Stimulated activated naive CD8-positive, alpha-beta T cell treated with anti-CD3 and anti-CD28 coated beads, Interleukin-15, amount 100 ng/mL, for 72 hours (primary cell): ENCODE results near the gene SYNGR3.

ENCODE experiments used
- ATAC-seq: fragments of 150-1000 bp; cut with Tn5 transposase; 2 replicates; pipeline ENCODE4 v1.10.0; 2021; ENCODE audit warnings: mild to moderate bottlenecking, moderate library complexity
- DNase-seq, 2 donors: peaks; one replicate each; pipeline ENCODE4 v3.0.0; 2021 to 2022
- H3K27ac Mint-ChIP-seq, 2 donors: one replicate each; pipeline ENCODE4 v1.8.0; 2022; ENCODE audit warnings: mild to moderate bottlenecking in 2 of 2, mixed read lengths in 2 of 2, moderate library complexity in 2 of 2
- H3K27me3 Mint-ChIP-seq: one replicate; pipeline ENCODE4 v1.8.0; 2022; ENCODE audit warnings: mixed read lengths
- H3K4me1 Mint-ChIP-seq: one replicate; pipeline ENCODE4 v1.8.0; 2022; ENCODE audit warnings: mild to moderate bottlenecking, mixed read lengths
- H3K4me3 Mint-ChIP-seq, 2 donors: one replicate each; pipeline ENCODE4 v1.8.0; 2022; ENCODE audit warnings: mild to moderate bottlenecking in 2 of 2, mixed read lengths in 2 of 2, moderate library complexity in 1 of 2
- H3K9me3 Mint-ChIP-seq, 2 donors: one replicate each; pipeline ENCODE4 v1.8.0; 2022; ENCODE audit warnings: mixed read lengths in 2 of 2

The SYNGR3 gene

GRCh38 chr16:2022723-2023091 lies 32.9 kb downstream of the SYNGR3 start:
- H3K4me1 Mint-ChIP-seq: peaks cover 51% of the 10 kb centered on the region
- DNase-seq: no peak
- no peaks in the 10 kb centered on the region for H3K9me3 Mint-ChIP-seq
- peaks cover 75% of the 10 kb centered on the region for H3K27me3 Mint-ChIP-seq
- peak overlapping the region in 1 of 2 donors; percentile 40 for H3K27ac Mint-ChIP-seq
- peak overlapping the region; percentile 80 to 89 for H3K4me3 Mint-ChIP-seq
- ATAC-seq: peak; percentile 53

- DNase-seq (peak; percentile 93 to 96), ATAC-seq (peak; percentile 81)
- Mint-ChIP-seq H3K27me3 (peaks cover 75% of the 10 kb centered on the region), H3K4me3 (peak overlapping the region; percentile 80 to 89), H3K9me3 (no peaks in the 10 kb centered on the region), H3K4me1 (peaks cover 51% of the 10 kb centered on the region), H3K27ac (peak overlapping the region in 1 of 2 donors; percentile 84)
These were observed 33.6 kb downstream of the SYNGR3 start for GRCh38 chr16:2023092-2024031.

GRCh38 chr16:2024032-2024420 lies 34.3 kb downstream of the SYNGR3 start:
- Mint-ChIP-seq H3K27me3 (peaks cover 69% of the 10 kb centered on the region), H3K27ac (no peak overlapping the region), H3K4me3 (no peak overlapping the region), H3K9me3 (no peaks in the 10 kb centered on the region), H3K4me1 (peaks cover 51% of the 10 kb centered on the region)
- ATAC-seq (no peak), DNase-seq (no peak)

- Mint-ChIP-seq H3K4me1 (peaks cover 46% of the 10 kb centered on the region), H3K27me3 (peaks cover 58% of the 10 kb centered on the region), H3K27ac (peak overlapping the region in 1 of 2 donors; percentile 84), H3K4me3 (peak overlapping the region in 1 of 2 donors; percentile 74), H3K9me3 (no peaks in the 10 kb centered on the region)
- no peak for DNase-seq
- ATAC-seq: no peak
These were observed 35.5 kb downstream of the SYNGR3 start for GRCh38 chr16:2025251-2025650.

DNA sequence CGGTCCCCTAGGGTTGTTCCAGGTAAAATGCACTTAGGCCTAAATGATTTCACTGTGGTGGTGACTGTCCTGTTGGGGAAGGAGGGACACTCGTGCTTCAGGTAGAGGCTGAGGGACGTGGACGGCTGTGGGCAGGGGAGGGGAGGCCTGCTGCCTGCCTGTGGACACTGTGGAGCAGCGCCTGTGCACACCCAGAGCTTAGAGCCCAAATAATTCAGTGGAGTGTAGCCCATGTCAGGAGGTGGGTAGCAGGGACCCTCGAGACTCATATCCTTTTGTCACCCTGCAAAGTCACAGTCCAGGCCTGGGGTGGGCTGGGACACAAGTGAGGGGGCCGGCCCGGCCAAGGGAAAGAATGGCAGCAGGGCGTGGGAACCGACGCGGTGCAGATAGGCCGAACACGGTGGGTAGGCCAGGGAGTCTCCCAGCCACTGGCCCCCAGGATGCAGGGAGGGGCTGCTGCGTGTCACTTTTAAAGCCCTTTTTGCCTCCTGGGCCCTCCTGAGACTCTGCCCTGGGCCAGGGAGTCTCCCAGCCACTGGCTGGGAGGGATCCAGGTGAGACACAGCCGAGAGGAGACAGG lies 36.2 kb downstream of the SYNGR3 start:
- H3K9me3 Mint-ChIP-seq: no peaks in the 10 kb centered on the region
- H3K4me1 Mint-ChIP-seq: peaks cover 39% of the 10 kb centered on the region
- ATAC-seq: no peak
- peak overlapping the region in 1 of 2 donors; percentile 91 for H3K27ac Mint-ChIP-seq
- peaks cover 51% of the 10 kb centered on the region for H3K27me3 Mint-ChIP-seq
- peak overlapping the region; percentile 32 to 74 for H3K4me3 Mint-ChIP-seq
- no peak for DNase-seq

GRCh38 chr16:2026461-2027023 lies 36.8 kb downstream of the SYNGR3 start, which contains the start of gene NHERF2:
Gene NHERF2 (plus strand): TSS chr16:2026902. CDS start chr16:2027006, 104 bp downstream.
- Mint-ChIP-seq H3K4me3 (peak within 1 kb of the TSS; percentile 62 to 79), H3K27me3 (peaks cover 45% of the 10 kb centered on the region)
- ATAC-seq: peak; percentile 3

GRCh38 chr16:2027024-2028010 lies 37.5 kb downstream of the SYNGR3 start:
- H3K4me3 Mint-ChIP-seq: peak overlapping the region; percentile 62 to 79
- H3K4me1 Mint-ChIP-seq: peaks cover 29% of the 10 kb centered on the region
- DNase-seq: no peak
- H3K27ac Mint-ChIP-seq: no peak overlapping the region
- H3K9me3 Mint-ChIP-seq: no peaks in the 10 kb centered on the region
- peak; percentile 14 for ATAC-seq
- peaks cover 37% of the 10 kb centered on the region for H3K27me3 Mint-ChIP-seq

More at GRCh38 chr16:2026461-2027023, 36.8 kb downstream of the SYNGR3 start, which contains the start of gene NHERF2:
- peak within 1 kb of the TSS in 1 of 2 donors; percentile 91 for H3K27ac Mint-ChIP-seq
- no peaks in the 10 kb centered on the region for H3K9me3 Mint-ChIP-seq
- DNase-seq: no peak
- peaks cover 33% of the 10 kb centered on the region for H3K4me1 Mint-ChIP-seq

DNA sequence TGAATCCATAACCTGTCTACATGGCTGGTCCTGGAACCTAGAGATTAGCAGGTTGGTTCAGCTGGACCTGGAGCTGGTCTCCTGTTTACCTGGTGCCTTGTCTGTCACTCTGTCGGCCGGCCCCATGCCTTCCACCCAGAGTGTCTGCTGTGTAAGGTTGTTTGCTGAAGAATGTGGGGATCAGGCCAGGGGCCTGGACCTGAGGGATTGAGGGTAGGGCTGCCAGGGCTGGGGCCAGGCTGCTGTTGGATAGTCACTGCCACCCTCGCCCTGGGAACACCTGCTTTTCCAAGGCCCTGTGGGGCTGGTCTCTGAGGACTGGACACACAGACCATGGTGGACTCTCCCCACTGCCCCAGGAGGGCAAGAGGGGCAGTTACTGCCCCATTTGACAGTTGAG lies 38.4 kb downstream of the SYNGR3 start:
- no peak overlapping the region for H3K4me3 Mint-ChIP-seq
- H3K27me3 Mint-ChIP-seq: peaks cover 29% of the 10 kb centered on the region
- peaks cover 20% of the 10 kb centered on the region for H3K4me1 Mint-ChIP-seq
- ATAC-seq (no peak), DNase-seq (no peak)
- no peaks in the 10 kb centered on the region for H3K9me3 Mint-ChIP-seq
- no peak overlapping the region for H3K27ac Mint-ChIP-seq

DNA sequence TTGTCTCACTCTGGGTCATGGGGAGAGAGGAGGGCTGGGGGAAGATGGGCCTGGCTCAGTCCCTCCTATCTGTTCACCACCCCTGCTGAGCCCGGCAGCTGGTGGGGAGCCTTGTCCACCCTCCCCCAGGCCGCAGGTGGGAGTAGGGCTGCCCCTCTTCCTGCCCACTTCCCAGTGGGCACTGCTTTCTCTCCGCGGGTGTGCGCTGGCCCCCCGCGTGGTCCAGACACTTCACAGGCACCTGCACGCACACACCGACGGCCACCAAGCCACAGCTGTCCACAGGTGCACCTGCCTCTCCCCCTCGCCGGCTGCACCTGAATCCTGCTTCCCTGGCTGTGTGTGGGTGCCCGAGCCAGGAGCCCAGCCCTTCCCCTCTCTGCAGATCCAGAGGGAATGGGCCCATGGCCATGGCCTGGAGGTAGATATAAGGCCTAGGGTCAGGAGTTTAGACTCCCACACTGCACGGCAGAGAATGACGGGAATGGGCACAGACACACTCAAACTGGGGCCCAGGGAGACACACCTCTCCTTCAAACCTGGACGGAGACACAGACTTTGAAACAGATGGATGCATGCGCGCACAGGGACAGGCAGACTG lies 39.0 kb downstream of the SYNGR3 start:
- peaks cover 15% of the 10 kb centered on the region for H3K4me1 Mint-ChIP-seq
- DNase-seq: no peak
- H3K9me3 Mint-ChIP-seq: no peaks in the 10 kb centered on the region
- peaks cover 29% of the 10 kb centered on the region for H3K27me3 Mint-ChIP-seq
- no peak for ATAC-seq
- no peak overlapping the region for H3K27ac Mint-ChIP-seq
- no peak overlapping the region for H3K4me3 Mint-ChIP-seq

- Mint-ChIP-seq H3K4me1 (peaks cover 10% of the 10 kb centered on the region), H3K4me3 (no peak overlapping the region), H3K27ac (no peak overlapping the region), H3K27me3 (peaks cover 29% of the 10 kb centered on the region), H3K9me3 (no peaks in the 10 kb centered on the region)
- no peak for DNase-seq
- ATAC-seq: no peak
These were observed 39.6 kb downstream of the SYNGR3 start for GRCh38 chr16:2029350-2029749.

- ATAC-seq: no peak
- peaks cover 26% of the 10 kb centered on the region for H3K27me3 Mint-ChIP-seq
These were observed 40.3 kb downstream of the SYNGR3 start for GRCh38 chr16:2030036-2030435.

DNA sequence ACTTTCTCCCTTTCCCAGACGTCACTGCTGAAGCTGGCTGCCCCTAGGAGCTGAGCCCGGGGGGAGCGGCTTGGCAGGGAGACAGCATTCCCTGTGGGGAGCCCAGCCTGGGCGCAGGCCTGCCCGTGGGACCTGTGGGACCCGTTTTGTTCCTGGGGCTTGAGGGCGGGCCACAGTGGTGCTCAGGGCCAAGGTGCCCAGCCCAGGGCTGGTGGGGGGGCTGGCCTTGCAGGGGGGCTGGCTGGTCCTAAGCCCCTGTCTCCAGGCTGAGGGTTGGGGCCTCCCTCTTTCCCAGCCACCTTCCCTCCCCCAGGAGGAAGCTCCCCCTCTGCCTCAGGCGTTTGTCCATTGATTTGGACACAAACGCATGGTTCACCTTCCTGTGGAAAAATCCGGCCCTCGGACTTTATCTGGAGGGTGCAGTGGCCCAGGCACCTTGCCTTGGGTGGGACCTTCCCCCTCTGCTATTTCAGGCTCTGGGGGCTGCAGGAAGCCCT lies 41.4 kb downstream of the SYNGR3 start:
- H3K27ac Mint-ChIP-seq: no peak overlapping the region

More at GRCh38 chr16:2030036-2030435, 40.3 kb downstream of the SYNGR3 start:
- no peak for DNase-seq
- Mint-ChIP-seq H3K4me1 (peaks cover 8% of the 10 kb centered on the region), H3K4me3 (no peak overlapping the region), H3K9me3 (no peaks in the 10 kb centered on the region), H3K27ac (no peak overlapping the region)

GRCh38 chr16:2032285-2033056 lies 42.7 kb downstream of the SYNGR3 start:
- Mint-ChIP-seq H3K27me3 (peaks cover 10% of the 10 kb centered on the region), H3K27ac (peak overlapping the region in 1 of 2 donors; percentile 74), H3K4me1 (no peaks in the 10 kb centered on the region), H3K4me3 (peak overlapping the region; percentile 29 to 74), H3K9me3 (no peaks in the 10 kb centered on the region)
- ATAC-seq (peak; percentile 31), DNase-seq (no peak)

More for the DNA sequence above, 41.4 kb downstream of the SYNGR3 start:
- DNase-seq (no peak), ATAC-seq (no peak)
- Mint-ChIP-seq H3K27me3 (peaks cover 15% of the 10 kb centered on the region), H3K4me3 (no peak overlapping the region), H3K9me3 (no peaks in the 10 kb centered on the region), H3K4me1 (peaks cover 1% of the 10 kb centered on the region)
